Coronary artery (tissue), 2 donors: ENCODE results near the gene LTC4S.

Experiments used
- DNase-seq: peaks from one replicate; pipeline ENCODE4 v3.0.0-alpha.2; 2017; ENCODE audit warnings: low spot score
- H3K27ac ChIP-seq, 2 donors: fragments of 200-600 bp; sonication (generic); one replicate each; pipeline ENCODE4 v1.5.1; 2016 to 2019
- H3K4me3 ChIP-seq: fragments of 200-600 bp; sonication (generic); 2 replicates; pipeline ENCODE4 v1.5.1; 2016; ENCODE audit warnings: mild to moderate bottlenecking, moderate library complexity
- TF ChIP-seq, protein P1 (sequence below): fragments of 200-600 bp; sonication (generic); IDR thresholded peaks from one replicate; pipeline ENCODE4 v1.5.1; 2019; ENCODE audit warnings: antibody characterized with exemption

LTC4S gene

DNA sequence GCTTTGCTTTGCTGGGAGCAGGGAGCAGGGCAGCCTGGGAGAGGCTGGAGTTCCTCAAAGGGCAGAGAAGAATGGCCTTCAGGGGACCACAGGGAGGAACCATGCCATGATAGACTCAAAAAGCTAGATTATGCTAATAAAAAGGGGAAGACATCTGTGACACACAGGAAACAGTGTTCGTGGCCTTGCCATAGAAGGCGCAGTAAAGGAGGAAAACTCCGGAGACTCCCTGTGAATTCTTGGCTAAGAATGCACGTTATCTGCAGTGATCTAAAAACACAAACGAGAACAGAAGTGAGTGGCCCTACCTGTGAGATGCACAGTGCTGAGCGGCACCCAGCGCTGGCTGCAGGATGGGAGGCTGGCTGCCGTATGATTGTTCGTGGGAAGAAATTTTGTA is 15.9 kb upstream of the LTC4S start:
- Histone ChIP-seq H3K4me3 (no peak overlapping the region), H3K27ac (no peak overlapping the region)
- no peak for DNase-seq
- TF ChIP-seq, protein P1, sequence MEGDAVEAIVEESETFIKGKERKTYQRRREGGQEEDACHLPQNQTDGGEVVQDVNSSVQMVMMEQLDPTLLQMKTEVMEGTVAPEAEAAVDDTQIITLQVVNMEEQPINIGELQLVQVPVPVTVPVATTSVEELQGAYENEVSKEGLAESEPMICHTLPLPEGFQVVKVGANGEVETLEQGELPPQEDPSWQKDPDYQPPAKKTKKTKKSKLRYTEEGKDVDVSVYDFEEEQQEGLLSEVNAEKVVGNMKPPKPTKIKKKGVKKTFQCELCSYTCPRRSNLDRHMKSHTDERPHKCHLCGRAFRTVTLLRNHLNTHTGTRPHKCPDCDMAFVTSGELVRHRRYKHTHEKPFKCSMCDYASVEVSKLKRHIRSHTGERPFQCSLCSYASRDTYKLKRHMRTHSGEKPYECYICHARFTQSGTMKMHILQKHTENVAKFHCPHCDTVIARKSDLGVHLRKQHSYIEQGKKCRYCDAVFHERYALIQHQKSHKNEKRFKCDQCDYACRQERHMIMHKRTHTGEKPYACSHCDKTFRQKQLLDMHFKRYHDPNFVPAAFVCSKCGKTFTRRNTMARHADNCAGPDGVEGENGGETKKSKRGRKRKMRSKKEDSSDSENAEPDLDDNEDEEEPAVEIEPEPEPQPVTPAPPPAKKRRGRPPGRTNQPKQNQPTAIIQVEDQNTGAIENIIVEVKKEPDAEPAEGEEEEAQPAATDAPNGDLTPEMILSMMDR = no peak

DNA sequence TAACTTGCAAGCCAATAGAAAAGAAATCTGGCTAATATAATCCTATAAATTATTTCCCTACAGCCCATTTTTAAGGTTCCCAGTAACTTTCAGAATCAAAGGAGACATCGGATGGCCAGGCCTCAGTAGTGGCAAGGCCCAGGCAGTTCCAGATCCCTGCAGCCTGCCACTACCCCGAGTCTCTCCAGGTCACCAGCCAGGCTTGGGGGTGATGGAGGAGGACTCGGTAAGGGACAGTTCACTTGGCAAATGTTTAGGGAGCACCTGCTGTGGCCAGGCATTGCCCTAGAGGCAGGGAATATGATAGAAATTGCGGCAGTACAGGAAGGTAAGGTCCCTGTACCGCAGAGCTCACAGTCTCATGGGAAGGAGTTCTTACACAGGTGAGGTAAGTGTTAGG is 15.2 kb upstream of the LTC4S start:
- TF ChIP-seq, protein P1 = no peak
- Histone ChIP-seq H3K27ac (no peak overlapping the region), H3K4me3 (no peak overlapping the region)
- no peak for DNase-seq

DNA sequence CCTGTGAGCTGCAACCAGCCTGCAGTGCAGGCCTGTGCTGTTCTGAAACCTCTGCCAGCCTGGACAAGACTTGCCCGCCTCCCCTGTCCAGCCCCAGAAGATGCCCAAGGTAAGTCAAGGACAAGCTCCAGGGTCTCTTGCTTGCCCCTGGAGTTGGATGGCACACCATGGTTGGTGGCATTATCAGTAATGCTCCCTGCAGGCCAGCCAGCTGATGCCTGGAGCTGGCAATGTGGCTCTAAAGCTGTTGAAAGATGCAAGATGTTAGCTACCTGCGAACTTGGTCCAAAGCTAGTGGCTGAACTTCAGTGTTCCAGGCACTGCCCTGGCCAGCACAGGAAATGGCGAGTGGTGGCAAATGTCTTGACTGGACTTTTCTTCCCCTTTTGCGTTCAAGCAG is 14.0 kb upstream of the LTC4S start:
- H3K27ac ChIP-seq = no peak overlapping the region
- H3K4me3 ChIP-seq = no peak overlapping the region
- TF ChIP-seq, protein P1 = no peak
- no peak for DNase-seq

DNA sequence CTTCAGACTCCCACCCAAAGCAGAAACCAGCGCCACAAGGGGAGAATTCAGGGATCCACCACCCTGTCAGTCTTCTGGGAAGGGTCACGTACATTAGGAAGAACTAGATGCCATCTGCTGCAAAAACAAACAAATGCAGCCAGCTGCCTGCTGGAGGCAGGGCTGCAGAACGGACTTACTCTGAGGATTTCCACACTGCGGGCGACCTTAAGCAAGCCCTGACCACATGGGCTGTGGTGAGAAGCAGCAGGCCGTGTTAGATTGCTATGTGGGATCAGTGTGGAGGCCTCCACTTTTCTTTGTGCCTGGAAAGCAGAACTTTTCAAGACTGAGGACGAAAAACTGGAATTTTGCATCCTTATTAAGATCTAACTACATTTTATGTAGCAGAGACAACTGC is 13.4 kb upstream of the LTC4S start:
- TF ChIP-seq, protein P1 = no peak
- no peak for DNase-seq
- Histone ChIP-seq H3K27ac (no peak overlapping the region), H3K4me3 (no peak overlapping the region)

DNA sequence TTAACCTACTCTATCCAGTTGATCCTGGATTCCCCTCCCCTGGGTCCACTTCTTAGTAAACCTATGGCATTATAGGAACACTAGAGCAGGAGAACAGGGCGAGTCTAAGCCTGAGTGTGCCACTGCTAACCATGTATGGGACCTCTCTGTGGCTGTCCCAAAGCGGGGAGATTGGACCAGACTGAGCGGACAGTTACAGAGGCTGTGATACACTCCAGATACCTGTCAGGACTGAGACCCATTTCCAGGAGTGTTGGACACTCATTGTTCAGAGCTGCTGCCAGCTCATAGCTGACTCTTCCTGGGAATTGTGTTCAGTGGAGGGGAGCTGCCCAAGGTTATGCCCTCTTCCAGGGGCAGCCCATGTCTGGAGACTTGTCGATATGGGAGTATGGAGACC is 11.9 kb upstream of the LTC4S start:
- no peak overlapping the region for H3K4me3 ChIP-seq
- H3K27ac ChIP-seq = no peak overlapping the region
- TF ChIP-seq, protein P1 = no peak
- DNase-seq = no peak

DNA sequence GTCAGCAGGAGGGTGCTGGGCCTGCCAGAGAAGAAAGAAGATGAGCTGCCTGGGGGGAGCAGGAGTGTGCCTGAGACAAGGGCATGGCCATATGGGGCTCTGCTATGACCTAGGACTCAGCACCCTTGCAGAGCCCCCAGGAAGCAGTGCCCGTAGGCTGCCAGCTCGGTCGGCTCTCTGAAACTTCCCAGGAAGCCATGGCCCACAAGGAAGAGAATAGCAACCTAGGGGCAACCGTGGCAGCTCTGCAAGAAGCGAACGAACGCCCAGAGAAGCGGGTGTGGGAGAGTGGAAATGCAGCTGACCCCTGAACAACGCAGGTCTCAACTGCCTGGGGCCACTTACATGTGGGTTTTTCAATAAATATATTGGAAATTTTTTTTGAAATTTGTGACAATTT is 10.7 kb upstream of the LTC4S start:
- no peak overlapping the region for H3K4me3 ChIP-seq
- TF ChIP-seq, protein P1 = no peak

DNA sequence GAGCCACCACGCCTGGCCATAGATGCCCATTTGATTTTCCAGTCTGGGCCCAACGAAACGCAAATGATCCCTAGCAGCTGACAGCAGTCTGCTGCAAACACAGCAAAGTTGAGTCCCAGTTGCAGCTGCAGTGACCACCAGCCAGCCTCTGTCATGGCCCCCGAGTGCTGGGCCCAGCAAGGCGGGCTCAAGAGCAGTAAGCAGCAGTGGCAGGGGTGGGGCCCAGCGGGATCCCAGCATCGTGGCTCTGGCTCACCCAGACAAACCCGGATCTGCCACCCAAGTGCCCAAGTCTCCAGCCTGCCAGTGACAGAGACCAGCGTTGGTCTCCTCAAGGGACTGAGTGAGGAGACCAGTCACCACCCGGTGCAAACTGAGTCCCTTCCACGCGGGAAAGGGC is 6.9 kb upstream of the LTC4S start:
- Histone ChIP-seq H3K27ac (no peak overlapping the region), H3K4me3 (no peak overlapping the region)
- DNase-seq = no peak
- TF ChIP-seq, protein P1 = no peak

More for the DNA sequence above, 10.7 kb upstream of the LTC4S start:
- H3K27ac ChIP-seq = no peak overlapping the region
- no peak for DNase-seq
